A673 (cell line): Measurements from ENCODE around the gene TRABD. TPM values are rescaled to one million over a fixed set of nuclear protein-coding genes. Genes with fewer than 3 reads are reported as not detected.
"Not testable (repeated sequence)": the region's sequence is repeated elsewhere in the genome, so short reads cannot be mapped to it uniquely, and the experiment has no call there.

Experiments
- BruUV-seq: library from RNA; stranded (reverse); fragments of 400-500 nt; replicated peaks from 2 replicates; lab custom pipeline; 2021; lab: Mats Ljungman, UMichigan
- CTCF ChIA-PET: fragments of 300-600 bp; sonication (Branson Sonifier 250); formaldehyde crosslinking; loops from one replicate; lab custom pipeline; 2022; ENCODE audit warnings: antibody characterized with exemption; lab: Charles Lee
- POLR2A ChIA-PET: fragments of 300-600 bp; sonication (Branson Sonifier 250); formaldehyde crosslinking; loops from one replicate; lab custom pipeline; 2022; ENCODE audit warnings: antibody characterized with exemption; ENCODE audit not compliant: low non-redundant PET; lab: Charles Lee
- DNase-seq: peaks from one replicate; pipeline ENCODE4 v3.0.0-alpha.2; 2015; ENCODE audit warnings: low spot score
- H3K27ac ChIP-seq: fragments of 200-600 bp; sonication (generic); 2 replicates; pipeline ENCODE4 v1.5.1; 2016; ENCODE audit warnings: mixed run types, low read depth, mild to moderate bottlenecking, mixed read lengths, antibody characterized with exemption, low read length; ENCODE audit not compliant: poor library complexity, severe bottlenecking
- H3K27me3 ChIP-seq: fragments of 200-600 bp; sonication (generic); replicated peaks from 2 replicates; pipeline ENCODE4 v1.6.1; 2017; ENCODE audit warnings: mixed run types, low read depth, mild to moderate bottlenecking, mixed read lengths, antibody characterized with exemption, low read length; ENCODE audit not compliant: insufficient read depth, poor library complexity
- H3K36me3 ChIP-seq: fragments of 200-600 bp; sonication (generic); 2 replicates; pipeline ENCODE4 v1.6.1; 2016; ENCODE audit warnings: mixed run types, mild to moderate bottlenecking, mixed read lengths, antibody characterized with exemption, low read length; ENCODE audit not compliant: insufficient read depth, poor library complexity, severe bottlenecking
- H3K4me1 ChIP-seq: fragments of 200-600 bp; sonication (generic); 2 replicates; pipeline ENCODE4 v1.6.1; 2017; ENCODE audit warnings: mixed run types, mild to moderate bottlenecking, mixed read lengths, antibody characterized with exemption, low read length; ENCODE audit not compliant: insufficient read depth, poor library complexity, severe bottlenecking
- H3K4me3 ChIP-seq: fragments of 200-600 bp; sonication (generic); 2 replicates; pipeline ENCODE4 v1.5.1; 2016; ENCODE audit warnings: low read depth, mixed run types, mild to moderate bottlenecking, mixed read lengths, low read length; ENCODE audit not compliant: poor library complexity, severe bottlenecking
- H3K9me3 ChIP-seq: fragments of 200-600 bp; sonication (generic); 2 replicates; pipeline ENCODE4 v1.6.1; 2016; ENCODE audit warnings: mixed run types, low read depth, mild to moderate bottlenecking, mixed read lengths, antibody characterized with exemption, low read length; ENCODE audit not compliant: poor library complexity, severe bottlenecking
- CTCF ChIP-seq: fragments of 300-800, 200-600 bp; sonication (generic); conservative IDR thresholded peaks from 2 replicates; pipeline ENCODE4 v1.5.1; 2017; ENCODE audit warnings: low read depth, mild to moderate bottlenecking, antibody characterized with exemption, low read length, moderate library complexity, mixed read lengths
- EZH2 ChIP-seq: fragments of 200-600 bp; sonication (generic); IDR thresholded peaks from 2 replicates; pipeline ENCODE4 v1.6.1; 2017; ENCODE audit warnings: borderline replicate concordance, low read depth, mild to moderate bottlenecking, mixed read lengths, antibody characterized with exemption, low read length; ENCODE audit not compliant: poor library complexity, severe bottlenecking
- intact Hi-C: fragments of 100-400 bp; cut with micrococcal nuclease; formaldehyde crosslinking; loops from one replicate; pipeline ENCODE4 v1.10.0; 2022; ENCODE audit not compliant: unreplicated experiment
- total RNA-seq: library from RNA; stranded (reverse); gene quantifications from 2 replicates; pipeline ENCODE4 v1.2.3, GENCODE V29; 2021

The TRABD gene
- total RNA-seq, 1 experiment from 2014 or later, result 63.9 TPM

DNA sequence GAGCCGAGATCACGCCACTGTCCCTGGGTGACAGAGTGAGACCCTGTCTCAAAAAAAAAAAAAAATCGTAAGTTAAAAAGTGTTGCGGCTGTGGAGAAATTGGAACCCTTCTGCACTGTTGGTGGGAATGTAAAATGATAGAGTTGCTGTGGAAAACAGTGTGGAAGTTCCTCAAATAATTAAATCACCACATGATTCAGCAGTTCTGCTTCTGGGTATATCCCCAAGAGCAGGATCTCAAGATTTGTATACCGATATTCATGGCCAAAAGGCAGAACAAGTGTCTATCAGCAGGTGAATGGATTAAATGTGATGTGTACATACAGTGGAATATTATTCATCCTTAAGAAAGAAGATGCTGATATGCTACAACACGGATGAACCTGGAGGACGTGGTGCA, 18.9 kb downstream of the TRABD start:
- no peak for DNase-seq
- peaks cover 24% of the 10 kb centered on the region for H3K36me3 ChIP-seq
- no peak overlapping the region for H3K4me3 ChIP-seq
- peak overlapping the region; percentile 42 for H3K27ac ChIP-seq
- no TSS peak for BruUV-seq
- ChIA-PET CTCF (no interaction called here), POLR2A (no interaction called here)
- peaks cover 10% of the 10 kb centered on the region for H3K4me1 ChIP-seq
- intact Hi-C loops, result no loop called here
- peaks cover 5% of the 10 kb centered on the region for H3K9me3 ChIP-seq
- no peaks in the 10 kb centered on the region for H3K27me3 ChIP-seq
- TF ChIP-seq CTCF, result no peak

GRCh38 chr22:50204998-50205397, 19.3 kb downstream of the TRABD start:
- Histone ChIP-seq H3K27ac (peak overlapping the region; percentile 42), H3K4me1 (peaks cover 10% of the 10 kb centered on the region), H3K36me3 (peaks cover 23% of the 10 kb centered on the region)
- H3K9me3 ChIP-seq, DNase-seq, BruUV-seq, H3K27me3 ChIP-seq, POLR2A ChIA-PET, H3K4me3 ChIP-seq, CTCF ChIA-PET: not testable (repeated sequence)
- intact Hi-C loops, result loop anchor here (5.0 kb wide), 1 partner anchor 273 kb away; no protein-coding TSS in a partner anchor

DNA sequence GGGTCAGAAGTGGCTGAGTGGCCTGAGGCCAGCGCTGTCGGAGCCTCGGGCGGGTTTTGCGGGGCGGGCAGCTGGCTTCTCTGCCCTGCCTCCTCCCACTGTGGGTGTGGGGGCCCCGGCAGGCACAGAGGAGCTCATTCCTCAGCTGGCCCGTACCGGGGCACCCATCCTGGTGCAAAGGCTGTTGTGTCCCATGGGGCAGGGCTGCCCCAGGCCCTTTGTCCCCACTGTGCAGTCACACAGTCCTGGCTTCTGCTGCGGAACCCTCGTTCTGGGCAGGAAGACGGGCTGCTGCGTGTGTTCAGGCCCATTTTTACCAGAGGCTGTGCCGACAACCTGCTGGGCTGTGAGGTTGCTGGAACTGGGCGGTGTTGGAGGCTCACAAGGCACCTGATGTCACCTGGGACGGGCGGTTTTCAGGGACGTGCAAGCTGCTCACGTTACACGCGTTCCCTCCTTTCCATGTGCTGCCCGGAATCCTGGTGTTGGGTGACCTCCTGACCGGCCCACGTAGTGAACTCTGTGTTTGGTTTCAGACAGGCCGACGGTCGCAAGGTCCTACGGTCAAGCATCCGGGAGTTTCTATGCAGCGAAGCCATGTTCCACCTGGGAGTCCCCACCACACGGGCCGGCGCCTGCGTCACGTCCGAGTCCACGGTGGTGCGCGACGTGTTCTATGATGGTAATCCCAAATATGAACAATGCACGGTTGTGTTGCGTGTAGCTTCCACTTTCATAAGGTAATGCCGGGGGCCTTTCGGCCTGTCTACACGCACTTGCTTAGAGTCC, 20.3 kb downstream of the TRABD start:
- DNase-seq, result no peak
- H3K9me3 ChIP-seq, result peaks cover 5% of the 10 kb centered on the region
- no peak for TF ChIP-seq CTCF
- no peak for TF ChIP-seq EZH2
- intact Hi-C loops, result loop anchor here (5.0 kb wide), 1 partner anchor 274 kb away; no protein-coding TSS in a partner anchor
- H3K27me3 ChIP-seq, result no peaks in the 10 kb centered on the region
- peaks cover 32% of the 10 kb centered on the region for H3K36me3 ChIP-seq
- H3K27ac ChIP-seq, result no peak overlapping the region
- no peak overlapping the region for H3K4me3 ChIP-seq
- no TSS peak for BruUV-seq
- POLR2A ChIA-PET, result no interaction called here
- peaks cover 10% of the 10 kb centered on the region for H3K4me1 ChIP-seq
- CTCF ChIA-PET, result no interaction called here
